ENCODE measurements around the gene AIG1. TPM values are rescaled to one million over a fixed set of nuclear protein-coding genes. Genes with fewer than 3 reads are reported as not detected.

AIG1 gene
- total RNA-seq, 3 donors from 2014 or later (not counting 1 experiment from before 2014, with no cell fraction given) = 5.6 to 8.9 (median 6.2) TPM

- peaks cover 5 to 8% of the 10 kb centered on the region in 2 donors for H3K4me1 Mint-ChIP-seq
- no peaks in the 10 kb centered on the region for H3K9me3 Mint-ChIP-seq
- Histone ChIP-seq H3K27ac (ENCODE audit: low read length) (no peak overlapping the region), H3K36me3 (ENCODE audit: control insufficient read depth, insufficient read depth, low read length) (no peaks in the 10 kb centered on the region), H3K4me3 (ENCODE audit: low read length) (no peak overlapping the region), H3K9me3 (ENCODE audit: control insufficient read depth, insufficient read depth, low read length) (no peaks in the 10 kb centered on the region), H3K4me1 (ENCODE audit: control insufficient read depth, insufficient read depth, low read length) (no peaks in the 10 kb centered on the region), H3K27me3 (ENCODE audit: control insufficient read depth, insufficient read depth, low read length) (no peaks in the 10 kb centered on the region)
- H3K4me3 Mint-ChIP-seq = no peak overlapping the region
- intact Hi-C loops (cut with micrococcal nuclease) = no loop called here
- DNase-seq = no peak
- no peak overlapping the region for H3K27ac Mint-ChIP-seq
- 69% methylated on average over 2 of the region's 2 CpGs for WGBS (ENCODE audit: insufficient coverage)
- no peaks in the 10 kb centered on the region for H3K27me3 Mint-ChIP-seq (ENCODE audit: low read depth in 2 of 2)
- H3K36me3 Mint-ChIP-seq = no peaks in the 10 kb centered on the region
- no peak for ATAC-seq
- no peak for TF ChIP-seq CTCF (IDR thresholded peaks at IDR 0.05)
Measured at GRCh38 chr6:143157131-143157530, 96.4 kb downstream of the AIG1 start.

GRCh38 chr6:143158113-143158581, 97.5 kb downstream of the AIG1 start:
- H3K4me1 ChIP-seq (ENCODE audit: control insufficient read depth, insufficient read depth, low read length) = no peaks in the 10 kb centered on the region
- intact Hi-C loops (cut with micrococcal nuclease) = no loop called here
- TF ChIP-seq CTCF (IDR thresholded peaks at IDR 0.05) = no peak
- H3K9me3 ChIP-seq (ENCODE audit: control insufficient read depth, insufficient read depth, low read length) = no peaks in the 10 kb centered on the region
- no peaks in the 10 kb centered on the region for H3K27me3 ChIP-seq (ENCODE audit: control insufficient read depth, insufficient read depth, low read length)
- no peak overlapping the region for H3K27ac ChIP-seq (ENCODE audit: low read length)
- WGBS (ENCODE audit: insufficient coverage) = 65% methylated on average over 3 of the region's 3 CpGs
- no peak for ATAC-seq
- no peaks in the 10 kb centered on the region for H3K36me3 ChIP-seq (ENCODE audit: control insufficient read depth, insufficient read depth, low read length)
- no peak for DNase-seq
- Mint-ChIP-seq H3K4me3 (no peak overlapping the region), H3K27me3 (ENCODE audit: low read depth in 2 of 2) (no peaks in the 10 kb centered on the region), H3K9me3 (no peaks in the 10 kb centered on the region), H3K4me1 (peaks cover 5 to 8% of the 10 kb centered on the region in 2 donors), H3K27ac (no peak overlapping the region), H3K36me3 (no peaks in the 10 kb centered on the region)
- no peak overlapping the region for H3K4me3 ChIP-seq (ENCODE audit: low read length)

- no peak overlapping the region for H3K4me3 ChIP-seq (ENCODE audit: low read length)
- H3K36me3 ChIP-seq (ENCODE audit: control insufficient read depth, insufficient read depth, low read length) = no peaks in the 10 kb centered on the region
- no peak overlapping the region for H3K4me3 Mint-ChIP-seq
- no peaks in the 10 kb centered on the region for H3K9me3 Mint-ChIP-seq
- whole genome bisulfite sequencing (ENCODE audit: insufficient coverage) = 100% methylated on average over 1 of the region's 1 CpG
- H3K27ac ChIP-seq (ENCODE audit: low read length) = no peak overlapping the region
- H3K4me1 ChIP-seq (ENCODE audit: control insufficient read depth, insufficient read depth, low read length) = no peaks in the 10 kb centered on the region
- no peaks in the 10 kb centered on the region for H3K27me3 Mint-ChIP-seq (ENCODE audit: low read depth in 2 of 2)
- DNase-seq (no peak), ATAC-seq (no peak)
- no peaks in the 10 kb centered on the region for H3K36me3 Mint-ChIP-seq
- TF ChIP-seq CTCF (IDR thresholded peaks at IDR 0.05) = no peak
- H3K4me1 Mint-ChIP-seq = peaks cover 5 to 8% of the 10 kb centered on the region in 2 donors
- no peak overlapping the region for H3K27ac Mint-ChIP-seq
- H3K9me3 ChIP-seq (ENCODE audit: control insufficient read depth, insufficient read depth, low read length) = no peaks in the 10 kb centered on the region
- H3K27me3 ChIP-seq (ENCODE audit: control insufficient read depth, insufficient read depth, low read length) = no peaks in the 10 kb centered on the region
- intact Hi-C loops (cut with micrococcal nuclease) = no loop called here
Measured at GRCh38 chr6:143159001-143159400, 98.3 kb downstream of the AIG1 start.

DNA sequence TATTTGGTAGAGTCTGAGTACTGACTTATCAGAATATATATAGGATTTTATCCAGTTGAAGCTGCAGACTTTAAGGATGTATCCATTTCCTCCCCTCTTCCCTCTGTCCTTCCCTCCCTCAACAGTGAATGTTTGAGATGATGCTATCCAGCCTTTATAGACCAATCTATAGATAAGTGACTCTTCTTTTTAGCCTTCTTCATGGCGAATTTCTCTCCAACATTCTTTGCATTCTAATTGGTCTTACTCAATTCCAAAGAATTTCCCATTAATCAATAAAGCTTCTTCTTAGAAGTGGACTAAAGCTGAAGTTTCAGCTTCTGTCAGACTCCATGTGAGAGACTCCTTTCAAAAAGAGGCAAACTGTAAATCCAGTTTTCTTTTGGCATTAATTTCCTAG, 99.3 kb downstream of the AIG1 start:
- Mint-ChIP-seq H3K27ac (no peak overlapping the region), H3K4me3 (no peak overlapping the region), H3K9me3 (no peaks in the 10 kb centered on the region), H3K27me3 (ENCODE audit: low read depth in 2 of 2) (no peaks in the 10 kb centered on the region), H3K4me1 (peaks cover 5 to 8% of the 10 kb centered on the region in 2 donors), H3K36me3 (no peaks in the 10 kb centered on the region)
- no peak overlapping the region for H3K4me3 ChIP-seq (ENCODE audit: low read length)
- no peaks in the 10 kb centered on the region for H3K36me3 ChIP-seq (ENCODE audit: control insufficient read depth, insufficient read depth, low read length)
- TF ChIP-seq CTCF (IDR thresholded peaks at IDR 0.05) = no peak
- intact Hi-C loops (cut with micrococcal nuclease) = no loop called here
- no peaks in the 10 kb centered on the region for H3K9me3 ChIP-seq (ENCODE audit: control insufficient read depth, insufficient read depth, low read length)
- H3K27ac ChIP-seq (ENCODE audit: low read length) = no peak overlapping the region
- no peaks in the 10 kb centered on the region for H3K4me1 ChIP-seq (ENCODE audit: control insufficient read depth, insufficient read depth, low read length)
- ATAC-seq (no peak), DNase-seq (no peak)
- WGBS (ENCODE audit: insufficient coverage) = 100% methylated on average over 1 of the region's 1 CpG
- no peaks in the 10 kb centered on the region for H3K27me3 ChIP-seq (ENCODE audit: control insufficient read depth, insufficient read depth, low read length)
